Smooth muscle cell of the brain vasculature (primary cell): ENCODE results near the gene CRLF3.
"Not testable (repeated sequence)": the region's sequence is repeated elsewhere in the genome, so short reads cannot be mapped to it uniquely, and the experiment has no call there.

ENCODE experiments used
- DNase-seq: peaks from one replicate; pipeline ENCODE4 v3.0.0-alpha.2; 2012; ENCODE audit warnings: low read depth, low spot score

The CRLF3 gene

GRCh38 chr17:30742669-30743068 is 81.8 kb downstream of the CRLF3 start:
- not testable (repeated sequence) for DNase-seq

GRCh38 chr17:30736371-30736770 is 88.1 kb downstream of the CRLF3 start:
- DNase-seq, result not testable (repeated sequence)

GRCh38 chr17:30735644-30736043 is 88.8 kb downstream of the CRLF3 start:
- DNase-seq, result not testable (repeated sequence)

DNA sequence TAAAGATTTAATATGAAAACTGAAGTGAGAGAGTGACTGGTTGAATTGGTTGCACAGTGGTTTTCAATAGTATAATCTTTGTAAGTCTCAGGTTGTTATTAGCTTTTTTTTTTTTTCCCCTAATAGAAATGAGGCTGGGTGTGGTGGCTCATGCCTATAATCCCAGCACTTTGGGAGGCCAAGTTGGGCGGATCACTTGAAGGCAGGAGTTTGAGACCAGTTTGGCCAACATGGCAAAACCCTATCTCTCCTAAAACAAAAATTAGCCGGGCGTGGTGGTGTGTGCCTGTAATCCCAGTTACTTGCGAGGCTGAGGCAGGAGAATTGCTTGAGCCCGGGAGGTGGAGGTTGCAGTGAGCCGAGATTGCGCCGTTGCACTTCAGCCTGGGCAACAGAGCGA is 89.3 kb downstream of the CRLF3 start:
- not testable (repeated sequence) for DNase-seq

- DNase-seq, result not testable (repeated sequence)
Observed at GRCh38 chr17:30734153-30734552, 90.3 kb downstream of the CRLF3 start.
